K562 (cell line): Measurements from ENCODE around the gene CCDC137. TPM values are rescaled to one million over a fixed set of nuclear protein-coding genes. Genes with fewer than 3 reads are reported as not detected.

Experiments
- ATAC-seq: fragments of 200-7000 bp; cut with Tn5 transposase; 3 replicates; pipeline ENCODE4 v1.9.1; 2020; ENCODE audit warnings: moderate library complexity
- BruUV-seq: library from RNA; stranded (reverse); fragments of 400-500 nt; replicated peaks from 2 replicates; lab custom pipeline; 2021; lab: Mats Ljungman, UMichigan
- CTCF ChIA-PET: fragments of 300-600 bp; formaldehyde crosslinking; extraction: SDS; loops from one replicate; lab custom pipeline; 2021; ENCODE audit warnings: low intra/inter-chr PET ratio; lab: Yijun Ruan, JAX
- POLR2A ChIA-PET: fragments of 300-600, 350-650 bp; sonication (Branson Sonifier 250); formaldehyde crosslinking; extraction: SDS; loops from one replicate; lab custom pipeline; 2021; ENCODE audit warnings: antibody characterized with exemption, inconsistent platforms; lab: Yijun Ruan, JAX
- DNase-seq, 4 experiments: peaks; one replicate each; pipeline versions ENCODE4 v3.0.0 to v3.0.0-alpha.2; 2011 to 2018; ENCODE audit warnings: low spot score in 3 of 4, mixed read lengths in 3 of 4; ENCODE audit errors: extremely low read depth in 1 of 4
- FAIRE-seq: peaks from 2 replicates; lab custom pipeline; 2011; peaks lifted over from hg19 to GRCh38; lab: Jason Lieb, UNC
- H2AFZ ChIP-seq: 2 replicates; pipeline ENCODE4 v1.6.0; 2011; ENCODE audit warnings: low read depth, low read length, control low read depth, inconsistent platforms
- H3K27ac ChIP-seq: fragments of 200-600 bp; 3 replicates; pipeline ENCODE4 v1.8.0; 2011; ENCODE audit warnings: low read depth, mild to moderate bottlenecking, control low read depth, inconsistent platforms, low read length, moderate library complexity, mixed read lengths; ENCODE audit errors: extremely low read depth
- H3K27me3 ChIP-seq, 2 experiments: fragments of 300-600 bp in 1 of 2; 2 replicates in 1 of 2; 3 replicates in 1 of 2; pipeline versions ENCODE4 v1.6.0 to v1.8.0; 2011; ENCODE audit warnings: inconsistent platforms in 2 of 2, low read length in 2 of 2, mild to moderate bottlenecking in 1 of 2, mixed read lengths in 1 of 2, moderate library complexity in 1 of 2; ENCODE audit not compliant: control insufficient read depth in 2 of 2, insufficient read depth in 2 of 2
- H3K36me3 ChIP-seq: fragments of 300-600 bp; 3 replicates; pipeline ENCODE4 v1.8.0; 2011; ENCODE audit warnings: mild to moderate bottlenecking, low read length, inconsistent platforms; ENCODE audit not compliant: control insufficient read depth, insufficient read depth
- H3K4me1 ChIP-seq, 2 experiments: fragments of 200-600 bp in 1 of 2; replicated peaks in 1 of 2; 2 replicates in 1 of 2; 3 replicates in 1 of 2; pipeline versions ENCODE4 v1.5.1 to v1.8.0; 2011; ENCODE audit warnings: inconsistent platforms in 2 of 2, low read length in 2 of 2, mild to moderate bottlenecking in 1 of 2, mixed read lengths in 1 of 2, moderate library complexity in 1 of 2; ENCODE audit not compliant: control insufficient read depth in 2 of 2, insufficient read depth in 2 of 2
- H3K4me2 ChIP-seq: 2 replicates; pipeline ENCODE4 v1.6.1; 2011; ENCODE audit warnings: low read length, control low read depth, inconsistent platforms, mixed read lengths; ENCODE audit not compliant: insufficient read depth
- H3K4me3 ChIP-seq: fragments of 200-600 bp; sonication (generic), shearing (Covaris generic); 2 replicates; pipeline ENCODE4 v1.5.1; 2016; ENCODE audit warnings: control low read depth, inconsistent platforms
- H3K79me2 ChIP-seq: fragments of 200-600 bp; 3 replicates; pipeline ENCODE4 v1.8.0; 2011; ENCODE audit warnings: low read length, inconsistent platforms; ENCODE audit not compliant: control insufficient read depth, insufficient read depth
- H3K9ac ChIP-seq, 2 experiments: 2 replicates each; pipeline versions ENCODE4 v1.6.0 to v1.6.1; 2011; ENCODE audit warnings: low read depth in 2 of 2, low read length in 2 of 2, control low read depth in 1 of 2, inconsistent platforms in 1 of 2, mild to moderate bottlenecking in 1 of 2, mixed read lengths in 1 of 2; ENCODE audit not compliant: insufficient read depth in 1 of 2
- H3K9me1 ChIP-seq: one replicate; pipeline ENCODE4 v1.6.0; 2011; ENCODE audit warnings: inconsistent platforms, mild to moderate bottlenecking, low read length, moderate library complexity; ENCODE audit not compliant: control insufficient read depth, insufficient read depth
- H3K9me3 ChIP-seq: replicated peaks from 2 replicates; pipeline ENCODE4 v1.5.1; 2011; ENCODE audit warnings: low read depth, low read length, inconsistent platforms; ENCODE audit not compliant: control insufficient read depth, insufficient read depth
- H4K20me1 ChIP-seq: replicated peaks from 2 replicates; pipeline ENCODE4 v1.6.1; 2011; ENCODE audit warnings: low read length, inconsistent platforms, mixed read lengths; ENCODE audit not compliant: control insufficient read depth, insufficient read depth
- CREM ChIP-seq: IDR thresholded peaks from 2 replicates; pipeline ENCODE4 v1.6.1; 2014; ENCODE audit warnings: antibody characterized with exemption, low read depth
- MLLT1 ChIP-seq, 2 experiments: fragments of 450-650 bp; IDR thresholded peaks; 2 replicates each; pipeline ENCODE4 v1.6.1; 2016
- PREB ChIP-seq: sonication (generic); formaldehyde crosslinking; IDR thresholded peaks from 2 replicates; pipeline ENCODE4 v1.8.1; 2023; ENCODE audit warnings: mild to moderate bottlenecking, missing genetic modification reagents
- SIN3A ChIP-seq, 2 experiments: fragments of 150-350 bp in 1 of 2; IDR thresholded peaks; 2 replicates each; pipeline ENCODE4 v1.6.1; 2011 to 2016; ENCODE audit warnings: borderline replicate concordance in 2 of 2, low read depth in 2 of 2, low read length in 2 of 2, mild to moderate bottlenecking in 2 of 2, moderate library complexity in 2 of 2; ENCODE audit not compliant: control insufficient read depth in 1 of 2
- TEAD4 ChIP-seq, 2 experiments: sonication (generic) in 1 of 2; formaldehyde crosslinking in 1 of 2; IDR thresholded peaks; 2 replicates each; pipeline versions ENCODE4 v1.6.1 to v1.8.0; 2012 to 2022; ENCODE audit warnings: borderline replicate concordance in 1 of 2, inconsistent platforms in 1 of 2, low read length in 1 of 2, mild to moderate bottlenecking in 1 of 2, missing genetic modification reagents in 1 of 2
- ZNF184 ChIP-seq: sonication (generic); formaldehyde crosslinking; IDR thresholded peaks from 2 replicates; pipeline ENCODE4 v1.5.0; 2020; ENCODE audit warnings: missing genetic modification reagents
- WGBS: fragments of 100-300 bp; shearing (Covaris generic); methylation state at CpG from one replicate; pipeline ENCODE4 v1.1.6; 2016; ENCODE audit warnings: low coverage, mixed read lengths; ENCODE audit not compliant: insufficient coverage; ENCODE audit errors: missing lambda C conversion rate; 5-methylcytosine and 5-hydroxymethylcytosine counted together
- in situ Hi-C: fragments of 300-500 bp; cut with MboI; formaldehyde crosslinking; loops from 4 replicates; pipeline ENCODE4 v1.15.0; 2018; ENCODE audit warnings: inconsistent platforms, mixed read lengths
- intact Hi-C: fragments of 100-400 bp; cut with micrococcal nuclease; formaldehyde crosslinking; loops from 2 replicates; pipeline ENCODE4 v1.14.2; 2022
- polyA plus RNA-seq, 8 experiments: library from polyadenylated mRNA; depleted of rRNA in 4 of 8; stranded (reverse) in 5 of 8; unstranded in 3 of 8; fragments of >200 nt; fragmentation: Nextera tagmentation in 2 of 8; fragmentation: Illumina TruSeq in 1 of 8; extraction: Ambion mirVana in 2 of 8; extraction: Trizol in 1 of 8; gene quantifications; 2 replicates each; pipeline versions ENCODE4 v1.2.1 to v1.2.3, GENCODE V29; 2011 to 2014; ENCODE audit warnings: inconsistent platforms in 1 of 8, missing spikeins in 1 of 8
- total RNA-seq, 7 experiments: library from RNA; depleted of rRNA in 6 of 7; stranded (reverse); fragments of >200 nt in 6 of 7; fragmentation: Illumina TruSeq in 2 of 7; extraction: Trizol in 2 of 7; gene quantifications; 2 replicates each; pipeline versions ENCODE4 v1.2.1 to v1.2.3, GENCODE V29; 2011 to 2021; ENCODE audit warnings: low replicate concordance in 1 of 7

The CCDC137 gene
- total and polyA plus RNA-seq, 9 of the 15 experiments (the other 6 are each of a cell fraction or from before 2014, with no cell fraction given) = 2.3 to 68.1 (median 38.3) TPM

GRCh38 chr17:81647640-81648012 is 18.9 kb upstream of the CCDC137 start:
- no peaks in the 10 kb centered on the region for H3K9me1 ChIP-seq
- DNase-seq (peak in 1 of 4 experiments; percentile 2), FAIRE-seq (no peak), ATAC-seq (no peak)
- ChIA-PET POLR2A (interaction anchor here (1.0 to 1.7 kb wide), 3 partner anchors 9 to 135 kb away, joined by 3 to 5 read pairs (median 4); partner anchors contain the start of gene ACTG1), CTCF (no interaction called here)
- H3K79me2 ChIP-seq = no peaks in the 10 kb centered on the region
- no TSS peak for BruUV-seq
- in situ Hi-C loops = no loop called here
- peaks cover 6% of the 10 kb centered on the region for H3K9me3 ChIP-seq
- no peak overlapping the region for H3K9ac ChIP-seq
- H3K27ac ChIP-seq = no peak overlapping the region; the same call in 2 of the 3 replicates
- H2AFZ ChIP-seq = peak overlapping the region; percentile 78
- intact Hi-C loops = no loop called here
- no peak overlapping the region for H3K4me3 ChIP-seq
- H3K4me2 ChIP-seq = peak overlapping the region; percentile 69
- no peaks in the 10 kb centered on the region for H3K27me3 ChIP-seq
- no peak for TF ChIP-seq CREM
- no peak for TF ChIP-seq SIN3A (IDR thresholded peaks at IDR 0.05; ENCODE audit: borderline replicate concordance in 2 of 2, control insufficient read depth in 1 of 2, low read depth in 2 of 2, low read length in 2 of 2)
- no peak for TF ChIP-seq PREB (CRISPR knock-in tag)
- TF ChIP-seq MLLT1 (IDR thresholded peaks at IDR 0.05) = no peak
- TF ChIP-seq TEAD4 (IDR thresholded peaks at IDR 0.05; ENCODE audit: low read length) = no peak
- no peak for TF ChIP-seq TEAD4 (CRISPR knock-in tag; IDR thresholded peaks at IDR 0.05; ENCODE audit: borderline replicate concordance)
- 0 out of 2 replicates have a peak, but pooled peaks have one; percentile 13 for TF ChIP-seq ZNF184
- no peaks in the 10 kb centered on the region for H3K36me3 ChIP-seq
- 83% methylated on average over 18 of the region's 21 CpGs for WGBS
- H3K4me1 ChIP-seq = peaks cover 20 to 68% of the 10 kb centered on the region in 2 experiments; a peak in 4 of 5 replicates
- H4K20me1 ChIP-seq = no peaks in the 10 kb centered on the region
